HG02759 (cell line): Measurements from ENCODE around the gene EIF3F.
A peak's percentile ranks its signal among the peaks of the same experiment; 100 is the strongest.

Source experiments
- ATAC-seq: cut with Tn5 transposase; IDR thresholded peaks from one replicate; pipeline ENCODE4 v1.9.1; 2021; ENCODE audit warnings: mild to moderate bottlenecking, moderate library complexity; ENCODE audit not compliant: unreplicated experiment

Gene EIF3F

DNA sequence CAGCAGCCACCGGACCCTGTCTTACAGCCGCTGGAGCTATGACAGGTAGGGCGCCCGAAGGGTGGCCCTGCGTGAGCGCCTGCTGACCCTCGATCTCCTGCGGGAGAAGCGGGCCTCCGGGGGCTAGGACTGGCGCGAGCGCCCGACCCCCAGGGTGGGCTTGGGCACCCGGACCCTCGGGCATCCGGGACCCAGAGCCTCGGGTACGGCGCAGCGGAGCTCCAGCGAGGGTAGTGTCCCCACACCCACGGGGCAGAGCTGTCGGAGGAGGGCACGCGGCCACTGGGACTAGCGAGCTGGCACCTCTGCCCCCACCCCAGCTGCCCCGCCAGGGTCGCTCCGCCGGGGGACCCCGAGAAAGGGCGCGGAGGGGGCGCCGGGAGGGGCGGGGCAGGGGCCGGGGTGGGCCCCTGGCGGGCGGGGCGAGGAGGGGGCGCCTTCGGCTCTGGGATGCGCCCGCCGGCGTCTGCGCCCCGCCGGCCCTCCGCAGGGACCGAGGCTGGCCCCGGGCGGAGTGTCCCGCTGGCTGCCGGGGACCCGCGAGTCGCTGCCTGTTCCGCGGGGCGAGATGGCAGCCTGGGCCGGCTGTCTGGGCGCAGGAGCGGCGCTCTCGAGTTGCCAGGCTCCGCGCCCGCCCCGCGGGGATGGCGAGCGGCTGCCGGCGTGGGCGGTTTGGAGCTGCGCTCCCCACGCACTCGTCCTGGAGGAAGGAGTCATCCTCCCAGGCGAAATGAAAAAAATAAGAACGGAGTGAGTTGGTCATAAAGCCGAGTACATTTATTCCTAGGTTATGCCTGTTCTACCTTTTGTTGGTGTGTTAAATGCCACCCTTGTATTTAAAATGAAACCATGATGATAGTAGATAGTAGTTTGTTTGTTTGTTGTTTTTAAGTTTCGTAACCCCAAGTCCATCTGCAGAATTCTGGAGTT, 32.4 kb downstream of the EIF3F start:
- ATAC-seq: no peak

DNA sequence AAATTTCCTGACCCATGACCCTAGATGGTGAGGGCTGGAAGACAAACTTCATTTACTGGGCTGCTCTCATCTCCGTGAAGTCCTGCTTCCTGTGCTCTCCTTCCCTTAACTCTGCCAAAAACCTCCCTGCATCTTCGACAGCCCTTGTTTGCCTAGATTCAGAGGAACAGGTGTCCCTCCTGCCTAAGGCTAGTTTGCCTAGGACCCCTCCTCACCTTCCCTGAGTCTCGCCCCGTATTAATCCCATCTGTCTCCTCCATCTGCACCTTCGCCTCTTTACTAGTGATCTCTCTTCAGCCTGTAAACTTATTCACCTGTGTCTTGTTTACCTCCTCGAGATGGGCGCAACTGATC, 33.1 kb downstream of the EIF3F start:
- no peak for ATAC-seq

- no peak for ATAC-seq
Observed at GRCh38 chr11:8021920-8022319, 34.8 kb downstream of the EIF3F start.

GRCh38 chr11:8022876-8023275, 35.7 kb downstream of the EIF3F start:
- no peak for ATAC-seq

DNA sequence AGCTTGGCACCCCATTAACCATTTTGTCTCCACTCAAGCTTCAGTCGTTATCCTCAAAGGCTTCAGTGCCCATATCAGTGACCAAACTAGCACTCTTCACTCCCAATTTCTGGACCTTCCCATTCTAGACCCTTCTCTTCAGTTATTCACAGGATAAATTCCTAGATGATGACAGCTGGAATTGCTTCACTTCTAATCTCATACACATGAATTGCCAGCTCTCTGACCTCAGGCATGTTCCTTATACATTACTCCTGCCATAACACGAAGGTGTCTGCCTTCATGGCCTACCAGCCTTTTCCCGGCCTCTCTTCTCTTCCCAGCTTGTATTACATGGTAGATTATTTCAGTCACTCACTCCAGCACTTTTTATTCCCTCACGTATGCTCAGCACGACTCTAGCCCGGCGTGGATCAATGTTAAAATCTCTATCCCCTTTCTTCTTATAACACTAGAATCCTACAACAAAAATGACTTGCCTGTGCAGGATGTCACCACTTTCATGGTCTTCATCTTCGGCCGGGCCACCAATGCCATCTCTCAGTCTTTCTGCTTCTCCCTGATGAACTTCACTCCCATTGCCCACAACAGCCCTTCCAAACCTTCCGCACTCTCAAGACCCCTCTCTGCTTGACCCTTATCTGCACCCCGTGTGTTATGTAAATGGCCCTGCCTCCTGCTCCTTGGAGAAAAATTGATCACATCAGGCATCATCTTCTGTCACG, 36.9 kb downstream of the EIF3F start:
- no peak for ATAC-seq

GRCh38 chr11:8025123-8025522, 38.0 kb downstream of the EIF3F start:
- ATAC-seq: no peak

DNA sequence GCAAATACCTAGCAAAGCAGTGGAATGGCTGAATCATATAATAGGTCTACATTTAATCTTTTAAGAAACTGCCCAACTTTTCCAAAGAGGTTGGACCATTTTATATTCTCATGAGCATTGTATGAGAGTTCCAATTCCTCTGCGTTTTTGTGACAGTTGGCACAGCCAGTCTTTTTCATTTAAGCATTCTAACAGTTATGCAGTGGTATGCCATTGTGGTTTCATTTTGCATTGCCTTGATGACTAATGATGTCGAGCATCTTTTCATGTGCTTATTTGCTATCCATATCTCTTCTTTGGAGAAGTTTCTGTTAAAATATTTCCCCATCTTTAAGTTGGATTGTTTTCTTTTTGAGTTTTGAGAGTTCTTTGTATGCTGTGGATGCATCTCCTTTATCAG, 38.7 kb downstream of the EIF3F start:
- ATAC-seq: no peak

DNA sequence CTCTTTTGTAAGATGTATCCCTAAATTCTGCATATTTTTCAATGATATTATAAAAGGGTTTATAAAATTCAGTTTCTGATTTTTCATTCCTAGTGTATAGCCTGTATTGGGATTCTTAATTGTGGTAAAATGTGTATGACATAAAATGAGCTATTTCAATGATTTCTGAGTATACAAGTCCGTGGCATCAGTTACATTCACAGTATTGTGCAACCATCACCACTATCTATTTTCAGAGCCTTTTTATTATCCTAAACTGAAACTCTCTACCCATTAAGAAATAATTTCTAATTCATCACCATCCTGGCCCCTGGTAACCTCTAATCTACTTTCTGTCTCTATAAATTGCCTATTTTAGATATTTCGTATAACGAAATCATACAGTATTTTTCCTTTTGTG, 39.8 kb downstream of the EIF3F start:
- no peak for ATAC-seq

DNA sequence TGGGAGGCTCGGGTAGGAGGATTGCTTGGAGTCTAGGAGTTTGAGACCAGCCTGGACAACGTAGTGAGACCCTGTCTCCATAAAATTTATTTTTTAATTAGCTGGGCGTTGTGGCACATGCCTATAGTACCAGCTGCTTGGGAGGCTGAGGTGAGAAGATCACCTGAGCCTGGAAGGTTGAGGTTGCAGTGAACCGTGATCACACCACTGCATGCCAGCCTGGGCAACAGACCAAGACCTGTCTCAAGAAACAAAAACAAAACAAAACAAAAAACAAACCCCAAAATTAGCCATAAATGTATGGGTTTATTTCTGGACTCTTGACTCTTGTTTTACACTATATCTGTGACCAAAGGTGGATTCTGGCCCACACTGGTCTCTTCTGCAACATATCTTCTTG, 41.6 kb downstream of the EIF3F start:
- ATAC-seq: no peak

GRCh38 chr11:8030526-8031247, 43.5 kb downstream of the EIF3F start:
- ATAC-seq: no peak

DNA sequence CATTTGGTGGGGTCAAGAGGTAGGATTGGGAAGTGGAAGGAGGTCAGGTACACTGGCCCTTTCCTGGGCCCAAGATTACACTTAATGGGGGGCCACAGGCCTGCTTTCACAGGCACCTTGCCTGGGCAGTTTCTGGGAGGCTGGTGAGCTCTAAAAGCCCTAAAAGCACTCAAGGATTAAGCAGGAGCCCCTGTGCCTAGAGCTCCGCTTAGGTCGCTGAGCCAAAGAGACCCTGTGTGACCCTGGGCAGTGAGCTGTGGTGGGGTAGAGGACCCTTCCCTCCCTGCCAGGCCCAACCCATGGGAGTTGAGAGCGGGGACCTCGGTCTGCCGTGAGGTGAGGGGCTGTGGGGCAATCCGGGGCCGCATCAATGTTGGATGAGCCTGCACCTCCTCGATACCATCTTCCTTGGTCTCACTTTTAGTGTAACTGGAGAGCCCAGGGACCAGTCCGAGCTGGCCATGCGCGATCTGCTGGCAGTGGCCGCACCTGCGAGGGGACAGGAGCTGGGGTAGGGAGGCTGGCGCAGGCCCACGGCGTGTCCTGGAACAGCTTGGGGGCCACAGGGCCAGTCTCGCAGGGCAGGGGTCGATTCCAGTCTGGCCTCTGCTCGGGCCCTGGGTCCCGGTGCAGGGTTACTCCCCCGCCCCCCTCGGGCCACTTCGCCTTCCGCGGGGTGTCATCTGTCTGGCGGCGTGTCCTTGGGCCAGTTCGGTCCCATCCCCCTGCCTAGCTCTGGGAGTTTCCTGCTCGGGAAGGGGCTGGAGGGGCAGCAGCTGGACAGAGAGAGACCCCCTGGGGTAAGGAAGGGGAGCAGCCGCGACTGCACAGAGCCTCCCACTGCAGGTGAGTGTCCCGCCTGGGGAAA, 44.3 kb downstream of the EIF3F start:
- ATAC-seq: no peak

- no peak for ATAC-seq
Observed at GRCh38 chr11:8032122-8032521, 45.0 kb downstream of the EIF3F start.

GRCh38 chr11:8032576-8033304, 45.6 kb downstream of the EIF3F start:
- ATAC-seq: no peak

DNA sequence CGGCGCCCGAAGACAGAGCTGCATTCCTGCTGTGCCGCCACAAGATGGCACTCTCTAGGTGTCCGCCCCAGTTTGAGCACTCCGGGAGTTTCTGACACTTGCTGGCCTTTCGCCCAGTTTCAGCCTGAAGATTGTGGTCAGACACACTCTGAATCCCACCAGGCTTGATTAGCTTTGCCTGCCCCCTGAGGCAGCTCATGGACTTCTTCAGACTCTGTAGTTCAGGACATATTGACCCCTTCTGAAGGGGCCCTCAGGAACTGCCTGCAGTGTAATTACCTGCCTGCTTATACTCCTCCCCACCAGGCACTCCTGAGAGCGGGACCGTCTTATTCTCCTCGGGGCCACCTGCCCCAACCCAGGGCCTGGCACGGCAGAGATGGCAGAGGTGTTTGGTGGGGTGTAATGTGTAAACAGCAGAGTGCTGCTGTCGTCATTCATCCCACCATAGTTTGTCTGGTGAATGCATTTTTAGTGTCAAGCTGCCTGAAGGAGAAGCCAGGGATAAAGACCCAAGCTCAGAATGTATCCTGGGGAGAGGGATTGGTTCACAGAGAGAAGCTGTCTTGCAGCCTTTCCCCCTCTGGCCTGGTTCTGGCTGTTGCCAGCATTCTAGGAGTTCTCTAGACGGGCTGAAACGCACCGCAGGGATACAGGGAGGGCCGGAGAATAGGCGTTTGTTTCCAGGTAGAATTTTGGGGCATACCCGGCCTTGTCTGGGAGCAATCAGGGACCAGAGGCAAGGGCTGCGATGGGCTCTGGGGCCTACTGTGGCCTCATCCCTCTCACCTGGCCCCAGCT, 46.4 kb downstream of the EIF3F start:
- peak; percentile 77 for ATAC-seq

- no peak for ATAC-seq
Observed at GRCh38 chr11:8034106-8034585, 47.0 kb downstream of the EIF3F start.

- no peak for ATAC-seq
Observed at GRCh38 chr11:8034604-8035190, 47.6 kb downstream of the EIF3F start.

DNA sequence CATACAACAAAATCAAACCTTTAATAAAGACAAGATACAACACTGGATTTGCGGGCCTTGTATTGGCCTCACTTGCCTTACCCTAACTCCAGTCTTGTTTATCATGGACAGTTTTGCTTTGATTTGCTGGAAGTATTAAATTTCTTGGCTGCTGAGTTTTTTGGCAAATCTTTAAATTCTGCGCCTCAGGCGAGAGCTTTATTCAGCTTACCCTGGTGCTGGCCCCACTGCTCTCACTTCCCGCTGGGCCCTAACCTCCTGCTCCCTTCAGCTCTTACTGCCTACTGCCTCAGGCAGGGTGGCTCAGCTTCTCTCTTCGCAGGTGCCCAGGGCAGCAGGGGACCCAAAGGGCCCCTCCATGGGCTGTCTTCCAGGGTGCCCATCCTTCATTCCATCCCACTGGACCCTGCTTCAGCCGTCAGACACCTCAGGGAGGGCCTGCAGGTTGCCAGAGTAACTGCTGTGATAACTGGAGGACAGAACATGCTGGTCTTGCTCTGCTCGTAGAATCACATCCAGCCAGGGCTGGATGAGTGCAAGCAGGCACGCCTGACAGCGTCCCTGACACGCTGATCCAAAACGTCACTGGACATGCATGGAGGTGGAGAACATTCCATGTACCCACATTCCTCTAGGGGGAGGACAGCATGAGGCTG, 48.2 kb downstream of the EIF3F start:
- ATAC-seq: no peak
